WTC11 (cell line): ENCODE data around the gene ALKBH8. TPM values are rescaled to one million over a fixed set of nuclear protein-coding genes. Genes with fewer than 3 reads are reported as not detected.

ENCODE experiments used
- ATAC-seq: fragments of 200-7000 bp; cut with Tn5 transposase; 2 replicates; pipeline ENCODE4 v1.10.0; 2021; ENCODE audit warnings: mild to moderate bottlenecking, moderate library complexity
- CTCF ChIA-PET: fragments of 300-600 bp; sonication (Branson Sonifier 250); formaldehyde crosslinking; loops from one replicate; lab custom pipeline; 2021; ENCODE audit warnings: antibody characterized with exemption; lab: Charles Lee
- POLR2A ChIA-PET: fragments of 350-600 bp; sonication (Branson Sonifier 250); formaldehyde crosslinking; loops from one replicate; lab custom pipeline; 2021; ENCODE audit warnings: antibody characterized with exemption; lab: Charles Lee
- DNase-seq: peaks from one replicate; pipeline ENCODE4 v3.0.0; 2021; ENCODE audit warnings: low spot score
- H3K27ac Mint-ChIP-seq: 2 replicates; pipeline ENCODE4 v1.8.0; 2021; ENCODE audit warnings: mixed read lengths
- H3K27me3 Mint-ChIP-seq: 2 replicates; pipeline ENCODE4 v1.8.0; 2021; ENCODE audit warnings: low read depth, mild to moderate bottlenecking, moderate library complexity, mixed read lengths
- H3K36me3 Mint-ChIP-seq: 2 replicates; pipeline ENCODE4 v1.8.0; 2021; ENCODE audit warnings: mixed read lengths
- H3K4me1 Mint-ChIP-seq: 2 replicates; pipeline ENCODE4 v1.8.0; 2022; ENCODE audit warnings: mixed read lengths
- H3K4me3 Mint-ChIP-seq: 2 replicates; pipeline ENCODE4 v1.8.0; 2021; ENCODE audit warnings: mild to moderate bottlenecking, moderate library complexity, mixed read lengths
- H3K9me3 Mint-ChIP-seq: 2 replicates; pipeline ENCODE4 v1.8.0; 2021; ENCODE audit warnings: mixed read lengths
- NR1H2 ChIP-seq: sonication (generic); formaldehyde crosslinking; IDR thresholded peaks from 2 replicates; pipeline ENCODE4 v1.9.0; 2021; ENCODE audit warnings: mild to moderate bottlenecking, moderate library complexity, missing genetic modification reagents
- RELA ChIP-seq: sonication (generic); formaldehyde crosslinking; IDR thresholded peaks from 2 replicates; pipeline ENCODE4 v1.8.1; 2022; ENCODE audit warnings: missing genetic modification reagents, mild to moderate bottlenecking, borderline replicate concordance
- SMAD4 ChIP-seq: sonication (generic); formaldehyde crosslinking; IDR thresholded peaks from 2 replicates; pipeline ENCODE4 v1.8.0; 2022; ENCODE audit warnings: mild to moderate bottlenecking, missing genetic modification reagents
- SP1 ChIP-seq: sonication (generic); formaldehyde crosslinking; conservative IDR thresholded peaks from 2 replicates; pipeline ENCODE4 v1.8.1; 2022; ENCODE audit warnings: missing genetic modification reagents
- ZNF138 ChIP-seq: sonication (generic); formaldehyde crosslinking; conservative IDR thresholded peaks from 2 replicates; pipeline ENCODE4 v1.8.1; 2022; ENCODE audit warnings: mild to moderate bottlenecking, moderate library complexity, missing genetic modification reagents
- ZNF396 ChIP-seq: fragments of 250-450 bp; sonication (Bioruptor Pico); IDR thresholded peaks from 2 replicates; pipeline ENCODE4 v1.8.0; 2021; ENCODE audit warnings: mild to moderate bottlenecking, moderate library complexity, borderline replicate concordance
- total RNA-seq: library from RNA; stranded (reverse); gene quantifications from 3 replicates; pipeline ENCODE4 v1.2.3, GENCODE V29; 2021
- TF ChIP-seq, protein P1 (sequence below): sonication (generic); formaldehyde crosslinking; IDR thresholded peaks from 2 replicates; pipeline ENCODE4 v1.8.0; 2022; ENCODE audit warnings: mild to moderate bottlenecking, missing genetic modification reagents
- TF ChIP-seq, protein P2 (sequence below): fragments of 250-450 bp; sonication (Bioruptor Pico); conservative IDR thresholded peaks from 2 replicates; pipeline ENCODE4 v1.9.0; 2021; ENCODE audit warnings: mild to moderate bottlenecking
- TF ChIP-seq, protein P3 (sequence below): sonication (generic); formaldehyde crosslinking; IDR thresholded peaks from 2 replicates; pipeline ENCODE4 v1.8.1; 2023; ENCODE audit warnings: mild to moderate bottlenecking, missing genetic modification reagents
- TF ChIP-seq, protein P4 (sequence below): sonication (generic); formaldehyde crosslinking; conservative IDR thresholded peaks from 2 replicates; pipeline ENCODE4 v1.8.1; 2023; ENCODE audit warnings: mild to moderate bottlenecking, low read depth, missing genetic modification reagents, moderate library complexity
- TF ChIP-seq, protein P5 (sequence below): fragments of 250-450 bp; sonication (Bioruptor Pico); IDR thresholded peaks from 2 replicates; pipeline ENCODE4 v1.8.0; 2021; ENCODE audit warnings: mild to moderate bottlenecking
- TF ChIP-seq, protein P6 (sequence below): sonication (generic); formaldehyde crosslinking; IDR thresholded peaks from 2 replicates; pipeline ENCODE4 v1.8.1; 2023; ENCODE audit warnings: mild to moderate bottlenecking, missing genetic modification reagents
- TF ChIP-seq, protein P7 (sequence below): fragments of 250-450 bp; sonication (Bioruptor Pico); IDR thresholded peaks from 2 replicates; pipeline ENCODE4 v2.1.2; 2022; ENCODE audit warnings: mild to moderate bottlenecking, moderate library complexity
- TF ChIP-seq, protein P8 (sequence below): sonication (generic); formaldehyde crosslinking; IDR thresholded peaks from 2 replicates; pipeline ENCODE4 v1.8.0; 2022; ENCODE audit warnings: missing genetic modification reagents

ALKBH8 gene
- total RNA-seq, 1 experiment from 2014 or later: 9.5 TPM

DNA sequence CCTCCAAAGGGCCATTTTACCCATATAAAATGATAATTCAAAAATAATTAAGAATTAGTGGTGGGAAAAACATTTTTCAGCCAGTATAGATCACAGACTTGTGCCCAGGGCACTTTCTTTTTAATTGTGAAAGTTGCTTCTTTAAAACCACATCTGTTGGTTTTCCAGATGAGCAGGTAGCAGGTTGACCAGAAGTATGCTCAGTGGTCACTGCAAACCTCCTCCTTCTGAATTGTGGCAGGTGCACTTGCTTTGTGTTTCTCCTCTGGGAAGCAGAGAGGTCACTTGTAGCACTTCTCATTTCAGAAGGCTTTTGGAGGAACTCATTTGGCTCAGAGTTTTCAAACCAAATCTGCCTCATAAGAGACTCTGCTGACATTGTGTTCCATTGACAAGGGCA lies 83.3 kb downstream of the ALKBH8 start (continued):
- TF ChIP-seq, protein P1, sequence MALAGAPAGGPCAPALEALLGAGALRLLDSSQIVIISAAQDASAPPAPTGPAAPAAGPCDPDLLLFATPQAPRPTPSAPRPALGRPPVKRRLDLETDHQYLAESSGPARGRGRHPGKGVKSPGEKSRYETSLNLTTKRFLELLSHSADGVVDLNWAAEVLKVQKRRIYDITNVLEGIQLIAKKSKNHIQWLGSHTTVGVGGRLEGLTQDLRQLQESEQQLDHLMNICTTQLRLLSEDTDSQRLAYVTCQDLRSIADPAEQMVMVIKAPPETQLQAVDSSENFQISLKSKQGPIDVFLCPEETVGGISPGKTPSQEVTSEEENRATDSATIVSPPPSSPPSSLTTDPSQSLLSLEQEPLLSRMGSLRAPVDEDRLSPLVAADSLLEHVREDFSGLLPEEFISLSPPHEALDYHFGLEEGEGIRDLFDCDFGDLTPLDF: no peak
- no peak for TF ChIP-seq SMAD4
- TF ChIP-seq ZNF396 (CRISPR knock-in tag): no peak
- TF ChIP-seq, protein P2, sequence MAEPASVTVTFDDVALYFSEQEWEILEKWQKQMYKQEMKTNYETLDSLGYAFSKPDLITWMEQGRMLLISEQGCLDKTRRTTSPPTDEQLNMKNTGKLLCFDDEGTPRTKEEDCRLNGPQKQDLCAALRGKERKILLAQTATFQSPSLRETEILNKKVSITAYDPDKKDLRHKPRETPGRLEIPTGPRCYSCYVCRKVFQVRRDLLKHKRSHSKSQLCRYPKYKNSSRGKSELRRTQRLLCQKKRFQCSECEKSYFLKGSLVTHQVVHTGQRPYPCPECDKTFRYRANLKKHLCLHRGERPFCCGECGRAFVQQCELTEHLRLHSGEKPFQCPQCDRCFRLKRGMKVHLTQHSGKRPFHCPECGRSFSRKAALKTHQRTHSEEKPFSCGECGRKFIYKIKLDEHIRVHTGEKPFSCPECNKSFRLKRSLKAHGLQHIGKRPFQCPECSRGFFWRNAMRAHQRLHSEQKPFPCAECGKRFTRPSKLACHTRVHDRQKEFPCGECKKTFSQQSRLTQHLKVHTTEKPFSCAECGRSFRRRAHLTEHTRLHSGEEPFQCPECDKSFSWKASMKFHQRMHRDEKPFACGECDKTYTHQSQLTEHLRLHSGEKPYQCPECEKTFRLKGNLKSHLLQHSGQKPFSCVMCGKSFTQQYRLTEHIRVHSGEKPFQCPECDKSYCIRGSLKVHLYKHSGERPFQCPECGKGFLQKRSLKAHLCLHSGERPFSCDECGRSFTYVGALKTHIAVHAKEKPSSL: no peak

DNA sequence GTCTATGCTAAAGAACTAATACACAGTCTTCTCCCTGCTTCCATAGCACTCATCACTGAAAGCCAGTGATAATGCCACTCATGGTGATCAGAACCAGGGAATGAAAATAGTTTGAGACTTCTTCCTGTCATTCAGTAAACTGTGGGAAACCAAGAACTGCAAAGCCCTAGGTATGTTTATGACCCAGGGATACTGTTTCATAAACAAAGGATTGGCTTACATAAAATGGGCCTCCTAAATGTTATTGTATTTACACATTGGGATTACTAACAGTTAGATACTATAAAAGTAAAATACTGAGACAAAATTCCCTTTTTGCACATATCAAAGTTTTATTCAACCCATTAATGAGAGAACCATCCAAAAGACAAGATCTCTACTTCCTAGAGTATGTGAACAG lies 86.6 kb downstream of the ALKBH8 start:
- TF ChIP-seq, protein P3, sequence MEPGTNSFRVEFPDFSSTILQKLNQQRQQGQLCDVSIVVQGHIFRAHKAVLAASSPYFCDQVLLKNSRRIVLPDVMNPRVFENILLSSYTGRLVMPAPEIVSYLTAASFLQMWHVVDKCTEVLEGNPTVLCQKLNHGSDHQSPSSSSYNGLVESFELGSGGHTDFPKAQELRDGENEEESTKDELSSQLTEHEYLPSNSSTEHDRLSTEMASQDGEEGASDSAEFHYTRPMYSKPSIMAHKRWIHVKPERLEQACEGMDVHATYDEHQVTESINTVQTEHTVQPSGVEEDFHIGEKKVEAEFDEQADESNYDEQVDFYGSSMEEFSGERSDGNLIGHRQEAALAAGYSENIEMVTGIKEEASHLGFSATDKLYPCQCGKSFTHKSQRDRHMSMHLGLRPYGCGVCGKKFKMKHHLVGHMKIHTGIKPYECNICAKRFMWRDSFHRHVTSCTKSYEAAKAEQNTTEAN (CRISPR knock-in tag): no peak
- ChIA-PET CTCF (no interaction called here), POLR2A (no interaction called here)
- Mint-ChIP-seq H3K4me3 (no peak overlapping the region), H3K36me3 (no peaks in the 10 kb centered on the region), H3K9me3 (no peaks in the 10 kb centered on the region), H3K4me1 (no peaks in the 10 kb centered on the region), H3K27me3 (no peaks in the 10 kb centered on the region), H3K27ac (no peak overlapping the region)
- DNase-seq (no peak), ATAC-seq (no peak)

DNA sequence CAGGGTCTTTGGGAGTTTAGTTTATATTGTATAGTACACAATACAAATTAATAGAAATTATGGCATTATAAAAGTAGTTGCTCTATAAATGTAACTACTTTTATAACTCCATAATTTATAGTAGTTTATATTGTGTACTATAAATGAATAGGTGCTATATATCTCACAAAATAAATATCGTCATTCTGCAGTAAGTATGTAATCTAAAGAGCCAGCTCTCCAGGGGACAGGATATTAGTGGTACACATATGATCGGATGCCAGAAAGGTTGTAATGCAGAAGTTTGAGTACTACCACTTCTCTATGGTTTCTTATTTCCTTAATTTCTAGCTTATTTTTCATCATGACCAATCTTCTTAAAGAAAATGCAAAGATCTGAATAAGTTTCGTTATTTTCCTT lies 87.7 kb downstream of the ALKBH8 start:
- Mint-ChIP-seq H3K9me3 (no peaks in the 10 kb centered on the region), H3K4me1 (no peaks in the 10 kb centered on the region), H3K27me3 (no peaks in the 10 kb centered on the region), H3K4me3 (no peak overlapping the region), H3K36me3 (no peaks in the 10 kb centered on the region), H3K27ac (no peak overlapping the region)
- TF ChIP-seq SP1 (CRISPR knock-in tag): no peak
- TF ChIP-seq, protein P4, sequence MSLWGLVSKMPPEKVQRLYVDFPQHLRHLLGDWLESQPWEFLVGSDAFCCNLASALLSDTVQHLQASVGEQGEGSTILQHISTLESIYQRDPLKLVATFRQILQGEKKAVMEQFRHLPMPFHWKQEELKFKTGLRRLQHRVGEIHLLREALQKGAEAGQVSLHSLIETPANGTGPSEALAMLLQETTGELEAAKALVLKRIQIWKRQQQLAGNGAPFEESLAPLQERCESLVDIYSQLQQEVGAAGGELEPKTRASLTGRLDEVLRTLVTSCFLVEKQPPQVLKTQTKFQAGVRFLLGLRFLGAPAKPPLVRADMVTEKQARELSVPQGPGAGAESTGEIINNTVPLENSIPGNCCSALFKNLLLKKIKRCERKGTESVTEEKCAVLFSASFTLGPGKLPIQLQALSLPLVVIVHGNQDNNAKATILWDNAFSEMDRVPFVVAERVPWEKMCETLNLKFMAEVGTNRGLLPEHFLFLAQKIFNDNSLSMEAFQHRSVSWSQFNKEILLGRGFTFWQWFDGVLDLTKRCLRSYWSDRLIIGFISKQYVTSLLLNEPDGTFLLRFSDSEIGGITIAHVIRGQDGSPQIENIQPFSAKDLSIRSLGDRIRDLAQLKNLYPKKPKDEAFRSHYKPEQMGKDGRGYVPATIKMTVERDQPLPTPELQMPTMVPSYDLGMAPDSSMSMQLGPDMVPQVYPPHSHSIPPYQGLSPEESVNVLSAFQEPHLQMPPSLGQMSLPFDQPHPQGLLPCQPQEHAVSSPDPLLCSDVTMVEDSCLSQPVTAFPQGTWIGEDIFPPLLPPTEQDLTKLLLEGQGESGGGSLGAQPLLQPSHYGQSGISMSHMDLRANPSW: no peak
- TF ChIP-seq, protein P5, sequence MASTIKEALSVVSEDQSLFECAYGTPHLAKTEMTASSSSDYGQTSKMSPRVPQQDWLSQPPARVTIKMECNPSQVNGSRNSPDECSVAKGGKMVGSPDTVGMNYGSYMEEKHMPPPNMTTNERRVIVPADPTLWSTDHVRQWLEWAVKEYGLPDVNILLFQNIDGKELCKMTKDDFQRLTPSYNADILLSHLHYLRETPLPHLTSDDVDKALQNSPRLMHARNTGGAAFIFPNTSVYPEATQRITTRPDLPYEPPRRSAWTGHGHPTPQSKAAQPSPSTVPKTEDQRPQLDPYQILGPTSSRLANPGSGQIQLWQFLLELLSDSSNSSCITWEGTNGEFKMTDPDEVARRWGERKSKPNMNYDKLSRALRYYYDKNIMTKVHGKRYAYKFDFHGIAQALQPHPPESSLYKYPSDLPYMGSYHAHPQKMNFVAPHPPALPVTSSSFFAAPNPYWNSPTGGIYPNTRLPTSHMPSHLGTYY (CRISPR knock-in tag): no peak
- TF ChIP-seq RELA (CRISPR knock-in tag): no peak
- TF ChIP-seq ZNF138 (CRISPR knock-in tag): no peak
- TF ChIP-seq, protein P6, sequence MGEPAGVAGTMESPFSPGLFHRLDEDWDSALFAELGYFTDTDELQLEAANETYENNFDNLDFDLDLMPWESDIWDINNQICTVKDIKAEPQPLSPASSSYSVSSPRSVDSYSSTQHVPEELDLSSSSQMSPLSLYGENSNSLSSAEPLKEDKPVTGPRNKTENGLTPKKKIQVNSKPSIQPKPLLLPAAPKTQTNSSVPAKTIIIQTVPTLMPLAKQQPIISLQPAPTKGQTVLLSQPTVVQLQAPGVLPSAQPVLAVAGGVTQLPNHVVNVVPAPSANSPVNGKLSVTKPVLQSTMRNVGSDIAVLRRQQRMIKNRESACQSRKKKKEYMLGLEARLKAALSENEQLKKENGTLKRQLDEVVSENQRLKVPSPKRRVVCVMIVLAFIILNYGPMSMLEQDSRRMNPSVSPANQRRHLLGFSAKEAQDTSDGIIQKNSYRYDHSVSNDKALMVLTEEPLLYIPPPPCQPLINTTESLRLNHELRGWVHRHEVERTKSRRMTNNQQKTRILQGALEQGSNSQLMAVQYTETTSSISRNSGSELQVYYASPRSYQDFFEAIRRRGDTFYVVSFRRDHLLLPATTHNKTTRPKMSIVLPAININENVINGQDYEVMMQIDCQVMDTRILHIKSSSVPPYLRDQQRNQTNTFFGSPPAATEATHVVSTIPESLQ (CRISPR knock-in tag): no peak
- no peak for TF ChIP-seq NR1H2 (CRISPR knock-in tag)
- TF ChIP-seq, protein P7, sequence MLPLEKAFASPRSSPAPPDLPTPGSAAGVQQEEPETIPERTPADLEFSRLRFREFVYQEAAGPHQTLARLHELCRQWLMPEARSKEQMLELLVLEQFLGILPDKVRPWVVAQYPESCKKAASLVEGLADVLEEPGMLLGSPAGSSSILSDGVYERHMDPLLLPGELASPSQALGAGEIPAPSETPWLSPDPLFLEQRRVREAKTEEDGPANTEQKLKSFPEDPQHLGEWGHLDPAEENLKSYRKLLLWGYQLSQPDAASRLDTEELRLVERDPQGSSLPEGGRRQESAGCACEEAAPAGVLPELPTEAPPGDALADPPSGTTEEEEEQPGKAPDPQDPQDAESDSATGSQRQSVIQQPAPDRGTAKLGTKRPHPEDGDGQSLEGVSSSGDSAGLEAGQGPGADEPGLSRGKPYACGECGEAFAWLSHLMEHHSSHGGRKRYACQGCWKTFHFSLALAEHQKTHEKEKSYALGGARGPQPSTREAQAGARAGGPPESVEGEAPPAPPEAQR: no peak
- TF ChIP-seq, protein P8, sequence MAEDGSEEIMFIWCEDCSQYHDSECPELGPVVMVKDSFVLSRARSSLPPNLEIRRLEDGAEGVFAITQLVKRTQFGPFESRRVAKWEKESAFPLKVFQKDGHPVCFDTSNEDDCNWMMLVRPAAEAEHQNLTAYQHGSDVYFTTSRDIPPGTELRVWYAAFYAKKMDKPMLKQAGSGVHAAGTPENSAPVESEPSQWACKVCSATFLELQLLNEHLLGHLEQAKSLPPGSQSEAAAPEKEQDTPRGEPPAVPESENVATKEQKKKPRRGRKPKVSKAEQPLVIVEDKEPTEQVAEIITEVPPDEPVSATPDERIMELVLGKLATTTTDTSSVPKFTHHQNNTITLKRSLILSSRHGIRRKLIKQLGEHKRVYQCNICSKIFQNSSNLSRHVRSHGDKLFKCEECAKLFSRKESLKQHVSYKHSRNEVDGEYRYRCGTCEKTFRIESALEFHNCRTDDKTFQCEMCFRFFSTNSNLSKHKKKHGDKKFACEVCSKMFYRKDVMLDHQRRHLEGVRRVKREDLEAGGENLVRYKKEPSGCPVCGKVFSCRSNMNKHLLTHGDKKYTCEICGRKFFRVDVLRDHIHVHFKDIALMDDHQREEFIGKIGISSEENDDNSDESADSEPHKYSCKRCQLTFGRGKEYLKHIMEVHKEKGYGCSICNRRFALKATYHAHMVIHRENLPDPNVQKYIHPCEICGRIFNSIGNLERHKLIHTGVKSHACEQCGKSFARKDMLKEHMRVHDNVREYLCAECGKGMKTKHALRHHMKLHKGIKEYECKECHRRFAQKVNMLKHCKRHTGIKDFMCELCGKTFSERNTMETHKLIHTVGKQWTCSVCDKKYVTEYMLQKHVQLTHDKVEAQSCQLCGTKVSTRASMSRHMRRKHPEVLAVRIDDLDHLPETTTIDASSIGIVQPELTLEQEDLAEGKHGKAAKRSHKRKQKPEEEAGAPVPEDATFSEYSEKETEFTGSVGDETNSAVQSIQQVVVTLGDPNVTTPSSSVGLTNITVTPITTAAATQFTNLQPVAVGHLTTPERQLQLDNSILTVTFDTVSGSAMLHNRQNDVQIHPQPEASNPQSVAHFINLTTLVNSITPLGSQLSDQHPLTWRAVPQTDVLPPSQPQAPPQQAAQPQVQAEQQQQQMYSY (CRISPR knock-in tag): no peak
- ChIA-PET POLR2A (no interaction called here), CTCF (no interaction called here)
- DNase-seq: no peak
- ATAC-seq: no peak
